Fibroblast of lung (primary cell): Measurements from ENCODE around the gene ZBTB26. TPM values are rescaled to one million over a fixed set of nuclear protein-coding genes. Genes with fewer than 3 reads are reported as not detected.

Source experiments
- DNase-seq, 2 donors: peaks; one replicate each; pipeline versions ENCODE4 v3.0.0 to v3.0.0-alpha.2; 2010; ENCODE audit warnings: low read depth in 2 of 2
- H2AFZ ChIP-seq: 2 replicates; pipeline ENCODE4 v1.5.1; 2012; ENCODE audit warnings: low read length, control low read depth, inconsistent platforms
- H3K27ac ChIP-seq: 2 replicates; pipeline ENCODE4 v1.5.1; 2011; ENCODE audit warnings: low read length, control low read depth; ENCODE audit not compliant: insufficient read depth
- H3K27me3 ChIP-seq: 2 replicates; pipeline ENCODE4 v1.5.1; 2011; ENCODE audit warnings: mild to moderate bottlenecking, low read length; ENCODE audit not compliant: control insufficient read depth, insufficient read depth
- H3K36me3 ChIP-seq: 2 replicates; pipeline ENCODE4 v1.5.1; 2011; ENCODE audit warnings: low read length; ENCODE audit not compliant: control insufficient read depth, insufficient read depth
- H3K4me1 ChIP-seq: 2 replicates; pipeline ENCODE4 v1.5.1; 2011; ENCODE audit warnings: low read length; ENCODE audit not compliant: control insufficient read depth, insufficient read depth; ENCODE audit errors: extremely low read depth
- H3K4me2 ChIP-seq: 2 replicates; pipeline ENCODE4 v1.5.1; 2011; ENCODE audit warnings: low read length, control low read depth; ENCODE audit not compliant: insufficient read depth; ENCODE audit errors: extremely low read depth
- H3K4me3 ChIP-seq, 4 experiments: fragments of 200-600 bp in 1 of 4; sonication (generic) in 1 of 4; replicated peaks in 1 of 4; 2 replicates each; pipeline ENCODE4 v1.5.1; 2011 to 2016; ENCODE audit warnings: low read length in 4 of 4, low read depth in 3 of 4, mild to moderate bottlenecking in 3 of 4, control low read depth in 2 of 4, inconsistent platforms in 1 of 4, mixed read lengths in 1 of 4; ENCODE audit not compliant: insufficient read depth in 1 of 4; ENCODE audit errors: control extremely low read depth in 1 of 4
- H3K79me2 ChIP-seq: 2 replicates; pipeline ENCODE4 v1.5.1; 2012; ENCODE audit warnings: mild to moderate bottlenecking, low read length, inconsistent platforms; ENCODE audit not compliant: control insufficient read depth, insufficient read depth
- H3K9ac ChIP-seq: 2 replicates; pipeline ENCODE4 v1.5.1; 2011; ENCODE audit warnings: mild to moderate bottlenecking, low read length, control low read depth; ENCODE audit not compliant: insufficient read depth
- H3K9me3 ChIP-seq: 2 replicates; pipeline ENCODE4 v1.5.1; 2012; ENCODE audit warnings: low read depth, low read length; ENCODE audit not compliant: control insufficient read depth, insufficient read depth
- H4K20me1 ChIP-seq: 2 replicates; pipeline ENCODE4 v1.5.1; 2011; ENCODE audit warnings: low read length; ENCODE audit not compliant: control insufficient read depth, insufficient read depth; ENCODE audit errors: extremely low read depth
- CTCF ChIP-seq, 2 donors: IDR thresholded peaks in 1 of 2; conservative IDR thresholded peaks in 1 of 2; 1 replicate in 1 of 2; 2 replicates in 1 of 2; pipeline ENCODE4 v1.5.1; 2011 to 2012; ENCODE audit warnings: low read length in 2 of 2, control low read depth in 1 of 2, inconsistent platforms in 1 of 2, low read depth in 1 of 2, mild to moderate bottlenecking in 1 of 2
- EZH2 ChIP-seq: IDR thresholded peaks from 2 replicates; pipeline ENCODE4 v1.5.1; 2012; ENCODE audit warnings: low read length, control low read depth, mild to moderate bottlenecking; ENCODE audit errors: missing control alignments
- polyA plus RNA-seq, 2 donors: library from polyadenylated mRNA; depleted of rRNA in 1 of 2; stranded (reverse) in 1 of 2; unstranded in 1 of 2; fragments of >200 nt; gene quantifications; 2 replicates each; pipeline ENCODE4 v1.2.1, GENCODE V29; 2011 to 2012; ENCODE audit warnings: missing spikeins in 1 of 2
- total RNA-seq: library from RNA; depleted of rRNA; stranded (reverse); fragments of >200 nt; gene quantifications from 2 replicates; pipeline ENCODE4 v1.2.1, GENCODE V29; 2014

ZBTB26 gene
- total and polyA plus RNA-seq, 2 donors (not counting 1 experiment from before 2014, with no cell fraction given): 5.6 to 7.9 TPM

GRCh38 chr9:122922713-122923112 is 8.6 kb downstream of the ZBTB26 start:
- TF ChIP-seq CTCF (conservative IDR thresholded peaks at IDR 0.05 in 1 of 2, IDR thresholded peaks at IDR 0.05 in 1 of 2; ENCODE audit: low read depth in 1 of 2, low read length in 2 of 2): no peak
- TF ChIP-seq EZH2: no peak
- H3K27me3 ChIP-seq: no peaks in the 10 kb centered on the region
- H3K79me2 ChIP-seq: peaks cover 7% of the 10 kb centered on the region
- H3K9ac ChIP-seq: no peak overlapping the region
- no peaks in the 10 kb centered on the region for H3K9me3 ChIP-seq
- no peak overlapping the region for H3K4me2 ChIP-seq
- H4K20me1 ChIP-seq: no peaks in the 10 kb centered on the region
- H2AFZ ChIP-seq: no peak overlapping the region
- H3K4me1 ChIP-seq: no peaks in the 10 kb centered on the region
- no peak overlapping the region for H3K4me3 ChIP-seq
- H3K36me3 ChIP-seq: no peaks in the 10 kb centered on the region
- DNase-seq: no peak
- no peak overlapping the region for H3K27ac ChIP-seq

GRCh38 chr9:122918310-122918709 is 13.0 kb downstream of the ZBTB26 start:
- Histone ChIP-seq H3K27ac (no peak overlapping the region), H3K79me2 (peaks cover 2% of the 10 kb centered on the region), H3K4me2 (no peak overlapping the region), H3K4me3 (no peak overlapping the region), H3K4me1 (no peaks in the 10 kb centered on the region), H3K9me3 (no peaks in the 10 kb centered on the region), H3K27me3 (no peaks in the 10 kb centered on the region), H3K9ac (no peak overlapping the region), H3K36me3 (no peaks in the 10 kb centered on the region), H4K20me1 (no peaks in the 10 kb centered on the region), H2AFZ (no peak overlapping the region)
- TF ChIP-seq CTCF (conservative IDR thresholded peaks at IDR 0.05 in 1 of 2, IDR thresholded peaks at IDR 0.05 in 1 of 2; ENCODE audit: low read depth in 1 of 2, low read length in 2 of 2) (no peak), EZH2 (no peak)
- DNase-seq: no peak

- peaks cover 6% of the 10 kb centered on the region for H3K36me3 ChIP-seq
Observed at GRCh38 chr9:122912964-122913673, 18.2 kb downstream of the ZBTB26 start, which contains the start of gene ZBTB6. Gene ZBTB6, minus strand, starts transcription at chr9:122913323. Its CDS starts 1,251 bp downstream, at chr9:122912072.

More at GRCh38 chr9:122912964-122913673, 18.2 kb downstream of the ZBTB26 start, which contains the start of gene ZBTB6:
- peak within 1 kb of the TSS; percentile 96 for H2AFZ ChIP-seq
- H4K20me1 ChIP-seq: no peaks in the 10 kb centered on the region
- H3K4me3 ChIP-seq: peak within 1 kb of the TSS; percentile 95 to 99 (median 98)
- H3K9me3 ChIP-seq: no peaks in the 10 kb centered on the region
- H3K9ac ChIP-seq: peak within 1 kb of the TSS; percentile 79
- H3K4me1 ChIP-seq: no peaks in the 10 kb centered on the region
- TF ChIP-seq EZH2: no peak
- TF ChIP-seq CTCF (conservative IDR thresholded peaks at IDR 0.05 in 1 of 2, IDR thresholded peaks at IDR 0.05 in 1 of 2; ENCODE audit: low read depth in 1 of 2, low read length in 2 of 2): no peak
- peak within 1 kb of the TSS; percentile 96 for H3K27ac ChIP-seq
- H3K79me2 ChIP-seq: peaks cover 27% of the 10 kb centered on the region
- no peaks in the 10 kb centered on the region for H3K27me3 ChIP-seq
- peak within 1 kb of the TSS; percentile 84 for H3K4me2 ChIP-seq
- peak; percentile 87 to 88 for DNase-seq
